ENCODE measurements around the gene BTNL3.
"Not testable (repeated sequence)": the region's sequence is repeated elsewhere in the genome, so short reads cannot be mapped to it uniquely, and the experiment has no call there.

BTNL3 gene
- total RNA-seq = 0 reads per million in 2 donors

GRCh38 chr5:180988592-180988991 is at the start of gene BTNL3:
Gene BTNL3 (plus strand): TSS chr5:180988846. CDS start chr5:180989029, 183 bp downstream.
- DNase-seq = no peak

- DNase-seq = no peak
Observed at GRCh38 chr5:180950291-180950949, 38.2 kb upstream of the BTNL3 start.

- no peak for DNase-seq
Observed at GRCh38 chr5:180959661-180960060, 29.0 kb upstream of the BTNL3 start.

GRCh38 chr5:180960209-180960608 is 28.4 kb upstream of the BTNL3 start:
- DNase-seq = no peak

- DNase-seq = no peak
Observed at GRCh38 chr5:180969406-180969805, 19.2 kb upstream of the BTNL3 start.

- DNase-seq = no peak
Observed at GRCh38 chr5:180970336-180970735, 18.3 kb upstream of the BTNL3 start.

GRCh38 chr5:180970875-180971274 is 17.8 kb upstream of the BTNL3 start:
- no peak for DNase-seq

- DNase-seq = no peak
Observed at GRCh38 chr5:180974612-180975315, 13.9 kb upstream of the BTNL3 start.

GRCh38 chr5:180975338-180975737 is 13.3 kb upstream of the BTNL3 start:
- no peak for DNase-seq

- DNase-seq = no peak
Observed at GRCh38 chr5:180976518-180976917, 12.1 kb upstream of the BTNL3 start.

- no peak for DNase-seq
Observed at GRCh38 chr5:180977852-180978251, 10.8 kb upstream of the BTNL3 start.

- DNase-seq = no peak
Observed at GRCh38 chr5:180982008-180982741, 6.5 kb upstream of the BTNL3 start.

- DNase-seq = no peak
Observed at GRCh38 chr5:180988016-180988415, 630 bp upstream of the BTNL3 start.

GRCh38 chr5:180990086-180990881 is 1.6 kb downstream of the BTNL3 start:
- DNase-seq = no peak

- DNase-seq = no peak
Observed at GRCh38 chr5:180990882-180991242, 2.2 kb downstream of the BTNL3 start.

- DNase-seq = no peak
Observed at GRCh38 chr5:181001947-181002346, 13.3 kb downstream of the BTNL3 start.

GRCh38 chr5:181005791-181006190 is 17.1 kb downstream of the BTNL3 start:
- no peak for DNase-seq

- DNase-seq = no peak
Observed at GRCh38 chr5:181008136-181008535, 19.5 kb downstream of the BTNL3 start.

GRCh38 chr5:181010018-181010417 is 21.4 kb downstream of the BTNL3 start:
- DNase-seq = not testable (repeated sequence)

GRCh38 chr5:181014654-181015053 is 26.0 kb downstream of the BTNL3 start:
- DNase-seq = not testable (repeated sequence)

- DNase-seq = not testable (repeated sequence)
Observed at GRCh38 chr5:181017448-181017847, 28.8 kb downstream of the BTNL3 start.

GRCh38 chr5:181020688-181021087 is 32.0 kb downstream of the BTNL3 start:
- no peak for DNase-seq

Data from T-helper 9 cell (primary cell).